A549 (cell line): Measurements from ENCODE around the gene SARDH. TPM values are rescaled to one million over a fixed set of nuclear protein-coding genes. Genes with fewer than 3 reads are reported as not detected.

Experiments used
- ATAC-seq, 2 experiments: fragments of 200-7000 bp in 1 of 2; fragments of >200 bp in 1 of 2; cut with Nextera tagmentation in 1 of 2; cut with Tn5 transposase in 1 of 2; 3 replicates each; pipeline versions ENCODE4 v1.8.0 to v1.9.1; 2018 to 2020; ENCODE audit warnings: mild to moderate bottlenecking in 1 of 2, moderate library complexity in 1 of 2
- CTCF ChIA-PET: fragments of 300-600 bp; sonication (Branson Sonifier 250); formaldehyde crosslinking; extraction: SDS; loops from one replicate; lab custom pipeline; 2021; ENCODE audit warnings: antibody characterized with exemption, inconsistent platforms; lab: Yijun Ruan, JAX
- POLR2A ChIA-PET: fragments of 350-600 bp; formaldehyde crosslinking; extraction: SDS; loops from one replicate; lab custom pipeline; 2021; ENCODE audit warnings: antibody characterized with exemption, inconsistent platforms; lab: Yijun Ruan, JAX
- DNase-seq, 2 experiments: peaks; one replicate each; pipeline versions ENCODE4 v3.0.0 to v3.0.0-alpha.2; 2011 to 2016; ENCODE audit warnings: low read depth in 1 of 2, low spot score in 1 of 2
- FAIRE-seq: peaks from 2 replicates; lab custom pipeline; 2011; peaks lifted over from hg19 to GRCh38; lab: Jason Lieb, UNC
- H3K27ac ChIP-seq, 2 experiments: fragments of >200 bp; sonication (Bioruptor Twin); formaldehyde crosslinking; 3 replicates each; pipeline ENCODE4 v1.5.1; 2016 to 2017
- H3K4me1 ChIP-seq: fragments of >200 bp; sonication (Bioruptor Twin); formaldehyde crosslinking; 3 replicates; pipeline ENCODE4 v1.6.1; 2016
- H3K4me2 ChIP-seq: fragments of >200 bp; sonication (Bioruptor Twin); formaldehyde crosslinking; 3 replicates; pipeline ENCODE4 v1.6.1; 2016
- H3K4me3 ChIP-seq: fragments of >200 bp; sonication (Bioruptor Twin); formaldehyde crosslinking; 3 replicates; pipeline ENCODE4 v1.5.1; 2016
- H3K9me3 ChIP-seq: fragments of >200 bp; sonication (Bioruptor Twin); formaldehyde crosslinking; 3 replicates; pipeline ENCODE4 v1.6.1; 2016
- CHD4 ChIP-seq: fragments of 200-600 bp; sonication (generic); IDR thresholded peaks from 2 replicates; pipeline ENCODE4 v1.6.1; 2016; ENCODE audit warnings: antibody characterized with exemption, mild to moderate bottlenecking, borderline replicate concordance
- EHF ChIP-seq: fragments of 250-450 bp; sonication (Bioruptor Pico); IDR thresholded peaks from 2 replicates; pipeline ENCODE4 v1.5.0; 2020; ENCODE audit warnings: mild to moderate bottlenecking
- ELK1 ChIP-seq: fragments of 150-350 bp; IDR thresholded peaks from 2 replicates; pipeline ENCODE4 v1.6.1; 2014; ENCODE audit warnings: low read depth, mild to moderate bottlenecking, low read length
- ESRRA ChIP-seq: fragments of 150-350 bp; IDR thresholded peaks from 2 replicates; pipeline ENCODE4 v1.6.1; 2014; ENCODE audit warnings: mild to moderate bottlenecking, low read length, borderline replicate concordance
- FOSB ChIP-seq: fragments of 250-450 bp; sonication (Bioruptor Pico); IDR thresholded peaks from 2 replicates; pipeline ENCODE4 v1.5.0; 2020; ENCODE audit warnings: mild to moderate bottlenecking, moderate library complexity
- GATA3 ChIP-seq: IDR thresholded peaks from 2 replicates; pipeline ENCODE4 v1.6.1; 2012; ENCODE audit warnings: borderline replicate concordance
- HMGXB4 ChIP-seq: fragments of 250-450 bp; sonication (Bioruptor Pico); IDR thresholded peaks from 2 replicates; pipeline ENCODE4 v1.5.0; 2021; ENCODE audit warnings: mild to moderate bottlenecking, moderate library complexity, borderline replicate concordance
- JUN ChIP-seq, 2 experiments: fragments of >200 bp; sonication (Bioruptor Twin); formaldehyde crosslinking; IDR thresholded peaks; 2 replicates in 1 of 2; 3 replicates in 1 of 2; pipeline ENCODE4 v1.6.1; 2016 to 2017
- JUNB ChIP-seq: fragments of >200 bp; sonication (Bioruptor Twin); formaldehyde crosslinking; IDR thresholded peaks from 2 replicates; pipeline ENCODE4 v1.6.1; 2016
- KDM5A ChIP-seq: fragments of 200-600 bp; sonication (generic); IDR thresholded peaks from 2 replicates; pipeline ENCODE4 v1.6.1; 2016; ENCODE audit warnings: antibody characterized with exemption, mild to moderate bottlenecking
- MAX ChIP-seq: IDR thresholded peaks from 2 replicates; pipeline ENCODE4 v1.6.1; 2012
- MAZ ChIP-seq: fragments of 150-350 bp; IDR thresholded peaks from 2 replicates; pipeline ENCODE4 v1.6.1; 2014; ENCODE audit warnings: antibody characterized with exemption, low read depth, low read length, borderline replicate concordance
- NPAS2 ChIP-seq: fragments of 250-450 bp; sonication (Bioruptor Pico); IDR thresholded peaks from 2 replicates; pipeline ENCODE4 v1.8.0; 2022; ENCODE audit warnings: mild to moderate bottlenecking, moderate library complexity, borderline replicate concordance
- NR3C1 ChIP-seq: fragments of >200 bp; sonication (Bioruptor Twin); formaldehyde crosslinking; IDR thresholded peaks from 3 replicates; pipeline ENCODE4 v1.6.1; 2017
- RAD21 ChIP-seq, 2 experiments: fragments of >200 bp in 1 of 2; sonication (Bioruptor Twin) in 1 of 2; formaldehyde crosslinking in 1 of 2; IDR thresholded peaks in 1 of 2; conservative IDR thresholded peaks in 1 of 2; 2 replicates in 1 of 2; 3 replicates in 1 of 2; pipeline ENCODE4 v1.6.1; 2012 to 2018; ENCODE audit warnings: inconsistent platforms in 1 of 2
- REST ChIP-seq: fragments of 200-600 bp; sonication (generic); IDR thresholded peaks from 2 replicates; pipeline ENCODE4 v1.6.1; 2016; ENCODE audit warnings: antibody characterized with exemption, mild to moderate bottlenecking, moderate library complexity
- RNF2 ChIP-seq: fragments of 200-600 bp; sonication (generic); IDR thresholded peaks from 2 replicates; pipeline ENCODE4 v1.6.1; 2016; ENCODE audit warnings: low read depth, mild to moderate bottlenecking, antibody characterized with exemption, moderate library complexity, borderline replicate concordance
- SMC3 ChIP-seq: fragments of >200 bp; sonication (Bioruptor Twin); formaldehyde crosslinking; IDR thresholded peaks from 3 replicates; pipeline ENCODE4 v1.6.1; 2018; ENCODE audit warnings: inconsistent platforms
- TP53 ChIP-seq: fragments of 250-450 bp; sonication (Bioruptor Pico); IDR thresholded peaks from 2 replicates; pipeline ENCODE4 v1.5.0; 2021; ENCODE audit warnings: mild to moderate bottlenecking, moderate library complexity
- ZNF302 ChIP-seq: fragments of 250-450 bp; sonication (Bioruptor Pico); IDR thresholded peaks from 2 replicates; pipeline ENCODE4 v1.9.0; 2021; ENCODE audit warnings: inconsistent platforms, mild to moderate bottlenecking, moderate library complexity
- WGBS: methylation state at CpG from one replicate; pipeline ENCODE4 v1.1.6; 2017; ENCODE audit errors: missing lambda C conversion rate; 5-methylcytosine and 5-hydroxymethylcytosine counted together
- polyA plus RNA-seq, 4 experiments: library from polyadenylated mRNA; depleted of rRNA in 3 of 4; stranded (reverse); fragments of >200 nt; fragmentation: RNase III in 1 of 4; extraction: RNeasy Plus Mini Kit Qiagen cat#74134 plus additional on column Dnase treatment in 1 of 4; gene quantifications; 2 replicates in 3 of 4; 3 replicates in 1 of 4; pipeline ENCODE4 v1.2.3, GENCODE V29; 2011 to 2017

Gene SARDH
- polyA plus RNA-seq, 2 of the 4 experiments (the other 2 are of a cell fraction), result 0.08 TPM; not detected in 1

- no peak overlapping the region for H3K4me3 ChIP-seq
- no peaks in the 10 kb centered on the region for H3K9me3 ChIP-seq
- POLR2A ChIA-PET, result no interaction called here
- no peak overlapping the region for H3K4me2 ChIP-seq
- no peak for FAIRE-seq
- H3K27ac ChIP-seq, result no peak overlapping the region
- TF ChIP-seq NR3C1 (no peak), JUNB (no peak)
- ATAC-seq, result no peak
- no peak for DNase-seq
- 75% methylated on average over 8 of the region's 19 CpGs for WGBS
- no peaks in the 10 kb centered on the region for H3K4me1 ChIP-seq
- CTCF ChIA-PET, result interaction anchor here (0.5 to 1.1 kb wide), 2 partner anchors 9 to 328 kb away, joined by 3 read pairs; no protein-coding TSS in a partner anchor
These were observed 54.5 kb downstream of the SARDH start for GRCh38 chr9:133683586-133684120.

GRCh38 chr9:133682818-133683585 lies 55.1 kb downstream of the SARDH start:
- WGBS, result 68% methylated on average over 19 of the region's 20 CpGs
- Histone ChIP-seq H3K9me3 (no peaks in the 10 kb centered on the region), H3K27ac (no peak overlapping the region), H3K4me3 (no peak overlapping the region), H3K4me1 (no peaks in the 10 kb centered on the region), H3K4me2 (no peak overlapping the region)
- no peak for TF ChIP-seq KDM5A
- TF ChIP-seq JUNB, result no peak
- no peak for TF ChIP-seq GATA3
- no peak for TF ChIP-seq EHF (CRISPR knock-in tag)
- TF ChIP-seq CHD4, result no peak
- no peak for TF ChIP-seq SMC3
- no peak for TF ChIP-seq RNF2
- TF ChIP-seq ESRRA, result no peak
- no peak for TF ChIP-seq RAD21 (conservative IDR thresholded peaks at IDR 0.05 in 1 of 2, IDR thresholded peaks at IDR 0.05 in 1 of 2)
- no peak for TF ChIP-seq NPAS2
- no peak for TF ChIP-seq HMGXB4 (CRISPR knock-in tag)
- FAIRE-seq, result no peak
- POLR2A ChIA-PET, result no interaction called here
- CTCF ChIA-PET, result interaction anchor here (0.5 to 1.1 kb wide), 2 partner anchors 9 to 328 kb away, joined by 3 read pairs; no protein-coding TSS in a partner anchor
- no peak for ATAC-seq
- DNase-seq, result no peak

GRCh38 chr9:133681658-133682306 lies 56.4 kb downstream of the SARDH start:
- Histone ChIP-seq H3K4me2 (no peak overlapping the region), H3K9me3 (no peaks in the 10 kb centered on the region), H3K4me1 (no peaks in the 10 kb centered on the region), H3K4me3 (no peak overlapping the region), H3K27ac (no peak overlapping the region)
- ATAC-seq, result no peak
- FAIRE-seq, result no peak
- ChIA-PET CTCF (no interaction called here), POLR2A (no interaction called here)
- TF ChIP-seq NR3C1 (no peak), MAZ (no peak)
- no peak for DNase-seq
- 79% methylated on average over 35 of the region's 35 CpGs for WGBS

- FAIRE-seq, result no peak
- ChIA-PET POLR2A (no interaction called here), CTCF (no interaction called here)
- Histone ChIP-seq H3K4me1 (no peaks in the 10 kb centered on the region), H3K4me3 (no peak overlapping the region), H3K4me2 (no peak overlapping the region), H3K27ac (no peak overlapping the region), H3K9me3 (no peaks in the 10 kb centered on the region)
- TF ChIP-seq TP53 (CRISPR knock-in tag) (no peak), MAZ (no peak), ELK1 (no peak), ZNF302 (no peak), REST (no peak), MAX (no peak), FOSB (CRISPR knock-in tag) (no peak), JUN (IDR thresholded peaks at IDR 0.05) (no peak)
- WGBS, result 51% methylated on average over 16 of the region's 20 CpGs
- no peak for ATAC-seq
- no peak for DNase-seq
These were observed 57.0 kb downstream of the SARDH start for GRCh38 chr9:133680976-133681657.
